SKM-1 treated with dmso at 0.1 percent for 144 hours (cell line): ENCODE measurements around the gene EHBP1.

ENCODE experiments used
- DNase-seq: peaks from one replicate; lab custom pipeline; 2025; ENCODE audit not compliant: unreplicated experiment; lab: John Stamatoyannopoulos, UW

The EHBP1 gene

GRCh38 chr2:62774555-62775366, 69.2 kb downstream of the EHBP1 start:
- peak; percentile 22 for DNase-seq

- DNase-seq, result no peak
Observed at GRCh38 chr2:62775367-62775668, 69.8 kb downstream of the EHBP1 start.

GRCh38 chr2:62783679-62784078, 78.2 kb downstream of the EHBP1 start:
- no peak for DNase-seq

GRCh38 chr2:62784341-62784740, 78.8 kb downstream of the EHBP1 start:
- DNase-seq, result no peak

GRCh38 chr2:62785216-62785615, 79.7 kb downstream of the EHBP1 start:
- DNase-seq, result no peak

GRCh38 chr2:62785810-62786597, 80.5 kb downstream of the EHBP1 start:
- DNase-seq, result peak; percentile 74

- no peak for DNase-seq
Observed at GRCh38 chr2:62787386-62787785, 81.9 kb downstream of the EHBP1 start.

- DNase-seq, result no peak
Observed at GRCh38 chr2:62789518-62789917, 84.0 kb downstream of the EHBP1 start.

- DNase-seq, result no peak
Observed at GRCh38 chr2:62789918-62790317, 84.4 kb downstream of the EHBP1 start.

- no peak for DNase-seq
Observed at GRCh38 chr2:62792408-62792807, 86.9 kb downstream of the EHBP1 start.

- DNase-seq, result no peak
Observed at GRCh38 chr2:62793213-62793612, 87.7 kb downstream of the EHBP1 start.

GRCh38 chr2:62794791-62795190, 89.3 kb downstream of the EHBP1 start:
- no peak for DNase-seq

GRCh38 chr2:62795341-62795740, 89.8 kb downstream of the EHBP1 start:
- no peak for DNase-seq

GRCh38 chr2:62797107-62797506, 91.6 kb downstream of the EHBP1 start:
- DNase-seq, result no peak

- DNase-seq, result no peak
Observed at GRCh38 chr2:62800618-62801017, 95.1 kb downstream of the EHBP1 start.

- DNase-seq, result no peak
Observed at GRCh38 chr2:62801110-62801509, 95.6 kb downstream of the EHBP1 start.

- no peak for DNase-seq
Observed at GRCh38 chr2:62801814-62802523, 96.5 kb downstream of the EHBP1 start.

GRCh38 chr2:62803961-62804360, 98.4 kb downstream of the EHBP1 start:
- no peak for DNase-seq

- no peak for DNase-seq
Observed at GRCh38 chr2:62806231-62806630, 100.7 kb downstream of the EHBP1 start.

GRCh38 chr2:62808554-62808953, 103.0 kb downstream of the EHBP1 start:
- no peak for DNase-seq

- no peak for DNase-seq
Observed at GRCh38 chr2:62811086-62811485, 105.6 kb downstream of the EHBP1 start.

- no peak for DNase-seq
Observed at GRCh38 chr2:62811972-62812371, 106.5 kb downstream of the EHBP1 start.
